ENCODE results near the gene SREBF2. TPM values are rescaled to one million over a fixed set of nuclear protein-coding genes. Genes with fewer than 3 reads are reported as not detected.

Gene SREBF2
- total and polyA plus RNA-seq, 9 of the 15 experiments (the other 6 are each of a cell fraction or from before 2014, with no cell fraction given), result 1.1 to 84.2 (median 26.9) TPM

DNA sequence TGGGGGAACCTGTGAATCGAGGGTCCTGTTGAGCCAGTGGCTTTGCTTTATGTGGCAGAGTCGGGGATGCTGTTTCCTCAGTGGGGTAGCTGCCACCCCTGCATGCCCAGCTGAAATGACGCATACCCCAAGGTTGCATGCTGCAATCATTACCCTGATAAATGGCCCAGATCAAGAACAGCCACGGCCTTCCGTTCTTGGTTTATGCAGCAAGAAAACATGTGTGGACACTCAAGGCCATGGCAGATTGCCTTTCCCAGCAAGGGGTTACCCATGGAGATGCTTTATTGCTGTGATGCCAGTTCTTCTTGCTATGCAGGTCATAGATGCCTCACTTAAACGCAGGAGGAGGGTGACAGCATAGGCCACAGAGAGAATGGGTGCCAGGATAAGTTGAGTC, 14.3 kb upstream of the SREBF2 start:
- TF ChIP-seq RBM14 (IDR thresholded peaks at IDR 0.05; ENCODE audit: borderline replicate concordance, insufficient read depth, low read depth, low read length) (no peak), PYGO2 (tag; IDR thresholded peaks at IDR 0.05) (no peak), CTBP1 (IDR thresholded peaks at IDR 0.05; ENCODE audit: borderline replicate concordance) (no peak), TCF7 (IDR thresholded peaks at IDR 0.05; ENCODE audit: borderline replicate concordance) (no peak), MTA3 (IDR thresholded peaks at IDR 0.05; ENCODE audit: borderline replicate concordance) (no peak)
- peaks cover 0 to 10% of the 10 kb centered on the region in 2 experiments; a peak in 3 of 5 replicates for H3K4me1 ChIP-seq (replicated peaks in 1 of 2; ENCODE audit: control insufficient read depth in 2 of 2, insufficient read depth in 2 of 2, low read length in 2 of 2)
- no peaks in the 10 kb centered on the region for H3K9me3 ChIP-seq (replicated peaks; ENCODE audit: control insufficient read depth, insufficient read depth, low read depth, low read length)
- ATAC-seq (no peak), DNase-seq (ENCODE audit: extremely low read depth in 1 of 4, low spot score in 3 of 4) (no peak), FAIRE-seq (no peak)
- ChIA-PET POLR2A (interaction anchor here (0.6 kb wide), 1 partner anchor 330 kb away, joined by 3 read pairs; no protein-coding TSS in a partner anchor), CTCF (ENCODE audit: low intra/inter-chr PET ratio) (no interaction called here)
- no TSS peak for BruUV-seq (replicated peaks)
- H3K4me2 ChIP-seq (ENCODE audit: insufficient read depth, low read length), result no peak overlapping the region
- no peak overlapping the region for H3K27ac ChIP-seq (ENCODE audit: extremely low read depth, low read depth, low read length)
- H3K79me2 ChIP-seq (ENCODE audit: control insufficient read depth, insufficient read depth, low read length), result no peaks in the 10 kb centered on the region
- no peaks in the 10 kb centered on the region for H3K27me3 ChIP-seq (ENCODE audit: control insufficient read depth in 2 of 2, insufficient read depth in 2 of 2, low read length in 2 of 2)
- no peak overlapping the region for H3K9ac ChIP-seq (ENCODE audit: insufficient read depth in 1 of 2, low read depth in 2 of 2, low read length in 2 of 2)
- in situ Hi-C loops (cut with MboI), result no loop called here
- no peaks in the 10 kb centered on the region for H3K9me1 ChIP-seq (ENCODE audit: control insufficient read depth, insufficient read depth, low read length)
- WGBS (ENCODE audit: insufficient coverage, low coverage, missing lambda C conversion rate), result 85% methylated on average over 5 of the region's 6 CpGs
- intact Hi-C loops (cut with micrococcal nuclease), result no loop called here
- H3K4me3 ChIP-seq, result no peak overlapping the region
- no peak overlapping the region for H2AFZ ChIP-seq (ENCODE audit: low read depth, low read length)
- H3K36me3 ChIP-seq (ENCODE audit: control insufficient read depth, insufficient read depth, low read length), result peaks cover 43% of the 10 kb centered on the region; the same call in 2 of the 3 replicates
- no peaks in the 10 kb centered on the region for H4K20me1 ChIP-seq (replicated peaks; ENCODE audit: control insufficient read depth, insufficient read depth, low read length)

GRCh38 chr22:41819257-41819656, 13.6 kb upstream of the SREBF2 start:
- WGBS (ENCODE audit: insufficient coverage, low coverage, missing lambda C conversion rate), result 92% methylated on average over 4 of the region's 4 CpGs
- ChIA-PET CTCF (ENCODE audit: low intra/inter-chr PET ratio) (no interaction called here), POLR2A (interaction anchor here (0.6 kb wide), 1 partner anchor 329 kb away, joined by 3 read pairs; no protein-coding TSS in a partner anchor)
- DNase-seq (ENCODE audit: extremely low read depth in 1 of 4, low spot score in 3 of 4) (no peak), FAIRE-seq (no peak), ATAC-seq (no peak)
- H3K9me1 ChIP-seq (ENCODE audit: control insufficient read depth, insufficient read depth, low read length), result no peaks in the 10 kb centered on the region
- H3K27me3 ChIP-seq (ENCODE audit: control insufficient read depth in 2 of 2, insufficient read depth in 2 of 2, low read length in 2 of 2), result no peaks in the 10 kb centered on the region
- no peak overlapping the region for H3K4me3 ChIP-seq
- no peak overlapping the region for H2AFZ ChIP-seq (ENCODE audit: low read depth, low read length)
- intact Hi-C loops (cut with micrococcal nuclease) (no loop called here), in situ Hi-C loops (cut with MboI) (no loop called here)
- BruUV-seq (replicated peaks), result no TSS peak
- peaks cover 0 to 10% of the 10 kb centered on the region in 2 experiments; a peak in 3 of 5 replicates for H3K4me1 ChIP-seq (replicated peaks in 1 of 2; ENCODE audit: control insufficient read depth in 2 of 2, insufficient read depth in 2 of 2, low read length in 2 of 2)
- H4K20me1 ChIP-seq (replicated peaks; ENCODE audit: control insufficient read depth, insufficient read depth, low read length), result no peaks in the 10 kb centered on the region
- no peak overlapping the region for H3K27ac ChIP-seq (ENCODE audit: extremely low read depth, low read depth, low read length)
- H3K36me3 ChIP-seq (ENCODE audit: control insufficient read depth, insufficient read depth, low read length), result peaks cover 43% of the 10 kb centered on the region; the same call in 2 of the 3 replicates
- H3K9me3 ChIP-seq (replicated peaks; ENCODE audit: control insufficient read depth, insufficient read depth, low read depth, low read length), result no peaks in the 10 kb centered on the region
- H3K4me2 ChIP-seq (ENCODE audit: insufficient read depth, low read length), result no peak overlapping the region
- H3K9ac ChIP-seq (ENCODE audit: insufficient read depth in 1 of 2, low read depth in 2 of 2, low read length in 2 of 2), result no peak overlapping the region
- H3K79me2 ChIP-seq (ENCODE audit: control insufficient read depth, insufficient read depth, low read length), result no peaks in the 10 kb centered on the region
- TF ChIP-seq SPI1 (IDR thresholded peaks at IDR 0.05; ENCODE audit: borderline replicate concordance, low read depth, low read length) (no peak), SMARCC2 (IDR thresholded peaks at IDR 0.05; ENCODE audit: low read depth) (no peak), POLR2H (tag; IDR thresholded peaks at IDR 0.05; ENCODE audit: low read depth) (no peak), ZNF134 (CRISPR knock-in tag; conservative IDR thresholded peaks at IDR 0.05) (no peak), TEAD2 (tag; IDR thresholded peaks at IDR 0.05) (no peak), NR4A1 (CRISPR knock-in tag; IDR thresholded peaks at IDR 0.05) (no peak), NR4A1 (tag; IDR thresholded peaks at IDR 0.05) (no peak)
- TF ChIP-seq, protein P1, sequence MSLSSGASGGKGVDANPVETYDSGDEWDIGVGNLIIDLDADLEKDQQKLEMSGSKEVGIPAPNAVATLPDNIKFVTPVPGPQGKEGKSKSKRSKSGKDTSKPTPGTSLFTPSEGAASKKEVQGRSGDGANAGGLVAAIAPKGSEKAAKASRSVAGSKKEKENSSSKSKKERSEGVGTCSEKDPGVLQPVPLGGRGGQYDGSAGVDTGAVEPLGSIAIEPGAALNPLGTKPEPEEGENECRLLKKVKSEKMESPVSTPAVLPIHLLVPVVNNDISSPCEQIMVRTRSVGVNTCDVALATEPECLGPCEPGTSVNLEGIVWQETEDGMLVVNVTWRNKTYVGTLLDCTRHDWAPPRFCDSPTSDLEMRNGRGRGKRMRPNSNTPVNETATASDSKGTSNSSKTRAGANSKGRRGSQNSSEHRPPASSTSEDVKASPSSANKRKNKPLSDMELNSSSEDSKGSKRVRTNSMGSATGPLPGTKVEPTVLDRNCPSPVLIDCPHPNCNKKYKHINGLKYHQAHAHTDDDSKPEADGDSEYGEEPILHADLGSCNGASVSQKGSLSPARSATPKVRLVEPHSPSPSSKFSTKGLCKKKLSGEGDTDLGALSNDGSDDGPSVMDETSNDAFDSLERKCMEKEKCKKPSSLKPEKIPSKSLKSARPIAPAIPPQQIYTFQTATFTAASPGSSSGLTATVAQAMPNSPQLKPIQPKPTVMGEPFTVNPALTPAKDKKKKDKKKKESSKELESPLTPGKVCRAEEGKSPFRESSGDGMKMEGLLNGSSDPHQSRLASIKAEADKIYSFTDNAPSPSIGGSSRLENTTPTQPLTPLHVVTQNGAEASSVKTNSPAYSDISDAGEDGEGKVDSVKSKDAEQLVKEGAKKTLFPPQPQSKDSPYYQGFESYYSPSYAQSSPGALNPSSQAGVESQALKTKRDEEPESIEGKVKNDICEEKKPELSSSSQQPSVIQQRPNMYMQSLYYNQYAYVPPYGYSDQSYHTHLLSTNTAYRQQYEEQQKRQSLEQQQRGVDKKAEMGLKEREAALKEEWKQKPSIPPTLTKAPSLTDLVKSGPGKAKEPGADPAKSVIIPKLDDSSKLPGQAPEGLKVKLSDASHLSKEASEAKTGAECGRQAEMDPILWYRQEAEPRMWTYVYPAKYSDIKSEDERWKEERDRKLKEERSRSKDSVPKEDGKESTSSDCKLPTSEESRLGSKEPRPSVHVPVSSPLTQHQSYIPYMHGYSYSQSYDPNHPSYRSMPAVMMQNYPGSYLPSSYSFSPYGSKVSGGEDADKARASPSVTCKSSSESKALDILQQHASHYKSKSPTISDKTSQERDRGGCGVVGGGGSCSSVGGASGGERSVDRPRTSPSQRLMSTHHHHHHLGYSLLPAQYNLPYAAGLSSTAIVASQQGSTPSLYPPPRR (CRISPR knock-in tag; IDR thresholded peaks at IDR 0.05; ENCODE audit: borderline replicate concordance), result no peak
